Sigmoid colon (tissue), 4 donors: ENCODE results near the gene PGLYRP4.

Experiments
- EP300 ChIP-seq, 4 donors: sonication (generic); formaldehyde crosslinking; IDR thresholded peaks; one replicate each; pipeline ENCODE4 v1.6.1; 2017; ENCODE audit warnings: antibody characterized with exemption in 4 of 4
- POLR2A ChIP-seq, 2 donors: fragments of 450-650 bp; IDR thresholded peaks; one replicate each; pipeline ENCODE4 v1.6.1; 2016; ENCODE audit warnings: antibody characterized with exemption in 2 of 2, mild to moderate bottlenecking in 2 of 2, moderate library complexity in 2 of 2
- TF ChIP-seq, protein P1 (sequence below), 4 experiments: fragments of 450-650 bp in 3 of 4; fragments of 200-600 bp in 1 of 4; IDR thresholded peaks; one replicate each; pipeline ENCODE4 v1.5.1; 2016 to 2019; ENCODE audit warnings: antibody characterized with exemption in 4 of 4, mild to moderate bottlenecking in 3 of 4, moderate library complexity in 2 of 4

DNA sequence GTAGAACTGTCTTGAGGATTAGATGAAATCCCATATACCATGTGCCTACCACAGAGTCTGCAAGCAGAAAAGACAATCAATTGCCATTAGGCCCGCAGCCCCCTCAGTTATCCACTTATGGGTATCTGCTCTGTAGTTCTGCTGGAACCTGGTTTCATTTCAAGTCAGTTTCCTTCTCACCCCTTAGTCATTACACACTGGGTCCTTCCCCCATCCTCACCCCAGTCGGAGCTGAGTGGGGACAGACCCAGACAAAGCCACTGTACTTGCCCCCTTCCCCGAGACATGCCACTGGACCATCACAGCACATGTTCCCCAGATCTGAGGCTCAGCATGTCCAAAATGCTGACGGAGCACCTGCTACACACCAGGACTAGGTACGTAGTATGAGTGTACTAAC lies 57.1 kb downstream of the PGLYRP4 start:
- TF ChIP-seq, protein P1, sequence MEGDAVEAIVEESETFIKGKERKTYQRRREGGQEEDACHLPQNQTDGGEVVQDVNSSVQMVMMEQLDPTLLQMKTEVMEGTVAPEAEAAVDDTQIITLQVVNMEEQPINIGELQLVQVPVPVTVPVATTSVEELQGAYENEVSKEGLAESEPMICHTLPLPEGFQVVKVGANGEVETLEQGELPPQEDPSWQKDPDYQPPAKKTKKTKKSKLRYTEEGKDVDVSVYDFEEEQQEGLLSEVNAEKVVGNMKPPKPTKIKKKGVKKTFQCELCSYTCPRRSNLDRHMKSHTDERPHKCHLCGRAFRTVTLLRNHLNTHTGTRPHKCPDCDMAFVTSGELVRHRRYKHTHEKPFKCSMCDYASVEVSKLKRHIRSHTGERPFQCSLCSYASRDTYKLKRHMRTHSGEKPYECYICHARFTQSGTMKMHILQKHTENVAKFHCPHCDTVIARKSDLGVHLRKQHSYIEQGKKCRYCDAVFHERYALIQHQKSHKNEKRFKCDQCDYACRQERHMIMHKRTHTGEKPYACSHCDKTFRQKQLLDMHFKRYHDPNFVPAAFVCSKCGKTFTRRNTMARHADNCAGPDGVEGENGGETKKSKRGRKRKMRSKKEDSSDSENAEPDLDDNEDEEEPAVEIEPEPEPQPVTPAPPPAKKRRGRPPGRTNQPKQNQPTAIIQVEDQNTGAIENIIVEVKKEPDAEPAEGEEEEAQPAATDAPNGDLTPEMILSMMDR (IDR thresholded peaks at IDR 0.05) = no peak
- TF ChIP-seq EP300 (IDR thresholded peaks at IDR 0.05) (no peak), POLR2A (IDR thresholded peaks at IDR 0.05) (no peak)
